Measurements from ENCODE around the gene LBHD2.

LBHD2 gene

GRCh38 chr14:103139132-103140025 lies 55.4 kb downstream of the LBHD2 start:
- Histone ChIP-seq H3K27me3 (ENCODE audit: insufficient read depth, poor library complexity, severe bottlenecking) (no peaks in the 10 kb centered on the region), H3K27ac (replicated peaks) (no peak overlapping the region), H3K4me3 (replicated peaks; ENCODE audit: insufficient read depth, low read length) (no peak overlapping the region)
- DNase-seq (ENCODE audit: low read depth in 1 of 2, low spot score in 1 of 2) = no peak
- TF ChIP-seq CTCF (IDR thresholded peaks at IDR 0.05; ENCODE audit: insufficient read depth, low read length) (no peak), POLR2AphosphoS5 (IDR thresholded peaks at IDR 0.05; ENCODE audit: low read depth) (no peak), SPI1 (IDR thresholded peaks at IDR 0.05; ENCODE audit: borderline replicate concordance, low read depth) (no peak), GABPA (IDR thresholded peaks at IDR 0.05; ENCODE audit: low read depth) (no peak), REST (IDR thresholded peaks at IDR 0.05; ENCODE audit: insufficient replicate concordance, low read depth) (no peak)

Measured in HL-60 (cell line).